Measurements from ENCODE around the gene RAPGEF3.

The RAPGEF3 gene

GRCh38 chr12:47714826-47715386 is 43.8 kb downstream of the RAPGEF3 start:
- CTCF ChIA-PET = interaction anchor here (0.5 to 22.5 kb wide), 43 partner anchors 8 to 470 kb away, joined by 3 to 353 read pairs (median 5); partner anchors contain the start of genes ENDOU, RPAP3, SENP1 and SLC48A1
- Histone ChIP-seq H3K9me3 (ENCODE audit: control insufficient read depth, insufficient read depth, low read depth, low read length) (no peaks in the 10 kb centered on the region), H3K36me3 (ENCODE audit: control insufficient read depth in 2 of 2, insufficient read depth in 1 of 2, low read length in 2 of 2) (no peaks in the 10 kb centered on the region), H3K27ac (ENCODE audit: extremely low read depth, low read depth, low read length) (no peak overlapping the region), H3K4me3 (ENCODE audit: low read depth, low read length) (no peak overlapping the region), H3K4me1 (ENCODE audit: control insufficient read depth, insufficient read depth, low read length) (peaks cover 5% of the 10 kb centered on the region)
- TF ChIP-seq ZNF274 (IDR thresholded peaks at IDR 0.05; ENCODE audit: low read length) = no peak
- TF ChIP-seq ZNF274 (tag by site-specific recombination; IDR thresholded peaks at IDR 0.05; ENCODE audit: borderline replicate concordance) = no peak
- TF ChIP-seq EGR2 (tag by site-specific recombination; IDR thresholded peaks at IDR 0.05; ENCODE audit: low read depth) = no peak
- no peak for TF ChIP-seq MYNN (tag by site-specific recombination; IDR thresholded peaks at IDR 0.05; ENCODE audit: borderline replicate concordance)
- no peak for TF ChIP-seq ZSCAN16 (tag by site-specific recombination; IDR thresholded peaks at IDR 0.05)
- no peak for TF ChIP-seq ZNF449 (tag by site-specific recombination; IDR thresholded peaks at IDR 0.05)
- no peak for TF ChIP-seq ZBTB7A (tag by site-specific recombination; IDR thresholded peaks at IDR 0.05; ENCODE audit: low read depth)
- no peak for TF ChIP-seq ZNF639 (tag by site-specific recombination; IDR thresholded peaks at IDR 0.05)
- no peak for TF ChIP-seq ZNF558 (tag by site-specific recombination; IDR thresholded peaks at IDR 0.05)
- no peak for TF ChIP-seq ZEB2 (tag by site-specific recombination; IDR thresholded peaks at IDR 0.05)
- no peak for TF ChIP-seq ZNF155 (tag by site-specific recombination; IDR thresholded peaks at IDR 0.05)
- no peak for TF ChIP-seq ZSCAN23 (tag by site-specific recombination; IDR thresholded peaks at IDR 0.05)
- no peak for TF ChIP-seq TSHZ1 (tag by site-specific recombination; IDR thresholded peaks at IDR 0.05; ENCODE audit: borderline replicate concordance)
- TF ChIP-seq ZNF146 (tag by site-specific recombination; IDR thresholded peaks at IDR 0.05) = no peak
- no peak for TF ChIP-seq ELK4 (IDR thresholded peaks at IDR 0.05; ENCODE audit: borderline replicate concordance, low read depth, low read length)
- TF ChIP-seq ZNF132 (tag by site-specific recombination; IDR thresholded peaks at IDR 0.05; ENCODE audit: borderline replicate concordance) = no peak
- no peak for TF ChIP-seq ZBTB17 (tag by site-specific recombination; IDR thresholded peaks at IDR 0.05)
- TF ChIP-seq ZNF670 (tag by site-specific recombination; IDR thresholded peaks at IDR 0.05; ENCODE audit: low read depth) = no peak
- no peak for TF ChIP-seq ZNF747 (tag by site-specific recombination; IDR thresholded peaks at IDR 0.05)
- POLR2A ChIA-PET = interaction anchor here (1.5 kb wide), 1 partner anchor 26 kb away, joined by 4 read pairs; no protein-coding TSS in a partner anchor
